Endothelial cell of umbilical vein (primary cell): ENCODE data around the gene MAN1A1. TPM values are rescaled to one million over a fixed set of nuclear protein-coding genes. Genes with fewer than 3 reads are reported as not detected.

Source experiments
- BruUV-seq: library from RNA; stranded (reverse); fragments of 400-500 nt; replicated peaks from 2 replicates; lab custom pipeline; 2021; lab: Mats Ljungman, UMichigan
- CTCF ChIA-PET: fragments of 300-600, 350-600 bp; sonication (Branson Sonifier 250); formaldehyde crosslinking; loops from one replicate; lab custom pipeline; 2021; ENCODE audit warnings: antibody characterized with exemption, inconsistent platforms; lab: Charles Lee
- POLR2A ChIA-PET: fragments of 300-600, 350-600 bp; sonication (Branson Sonifier 250); formaldehyde crosslinking; loops from one replicate; lab custom pipeline; 2021; ENCODE audit warnings: antibody characterized with exemption, inconsistent platforms; lab: Charles Lee
- DNase-seq: peaks from one replicate; pipeline ENCODE4 v3.0.0-alpha.2; 2011; ENCODE audit warnings: low read depth, low spot score
- FAIRE-seq: peaks from 2 replicates; lab custom pipeline; 2011; peaks lifted over from hg19 to GRCh38; lab: Jason Lieb, UNC
- H2AFZ ChIP-seq: 2 replicates; pipeline ENCODE4 v1.6.0; 2012; ENCODE audit warnings: low read depth, low read length, control low read depth, inconsistent platforms
- H3K27ac ChIP-seq: 2 replicates; pipeline ENCODE4 v1.5.1; 2011; ENCODE audit warnings: low read depth, mild to moderate bottlenecking, control low read depth, low read length, moderate library complexity; ENCODE audit not compliant: insufficient read depth
- H3K27me3 ChIP-seq, 2 experiments: 2 replicates each; pipeline versions ENCODE4 v1.6.0 to v1.6.1; 2011; ENCODE audit warnings: low read length in 2 of 2, mixed read lengths in 1 of 2; ENCODE audit not compliant: control insufficient read depth in 2 of 2, insufficient read depth in 2 of 2
- H3K36me3 ChIP-seq, 2 experiments: 2 replicates in 1 of 2; 3 replicates in 1 of 2; pipeline ENCODE4 v1.5.1; 2011; ENCODE audit warnings: low read length in 2 of 2, mild to moderate bottlenecking in 1 of 2, moderate library complexity in 1 of 2; ENCODE audit not compliant: control insufficient read depth in 2 of 2, insufficient read depth in 2 of 2; ENCODE audit errors: extremely low read depth in 1 of 2
- H3K4me1 ChIP-seq: 3 replicates; pipeline ENCODE4 v1.5.1; 2011; ENCODE audit warnings: mild to moderate bottlenecking, low read length; ENCODE audit not compliant: control insufficient read depth, insufficient read depth; ENCODE audit errors: extremely low read depth
- H3K4me2 ChIP-seq: 2 replicates; pipeline ENCODE4 v1.6.1; 2011; ENCODE audit warnings: low read length, control low read depth, mixed read lengths; ENCODE audit not compliant: insufficient read depth
- H3K4me3 ChIP-seq, 3 experiments: fragments of 200-600 bp in 1 of 3; sonication (generic), shearing (Covaris generic) in 1 of 3; replicated peaks in 1 of 3; 2 replicates each; pipeline ENCODE4 v1.5.1; 2011 to 2016; ENCODE audit warnings: control low read depth in 3 of 3, low read length in 3 of 3, mild to moderate bottlenecking in 2 of 3, inconsistent platforms in 1 of 3, low read depth in 1 of 3, moderate library complexity in 1 of 3; ENCODE audit not compliant: insufficient read depth in 1 of 3
- H3K79me2 ChIP-seq: 2 replicates; pipeline ENCODE4 v1.6.0; 2012; ENCODE audit warnings: low read length, inconsistent platforms; ENCODE audit not compliant: control insufficient read depth, insufficient read depth
- H3K9ac ChIP-seq: replicated peaks from 2 replicates; pipeline ENCODE3; 2011; ENCODE audit warnings: low read length, control low read depth; ENCODE audit not compliant: insufficient read depth; ENCODE audit errors: extremely low read depth
- H3K9me1 ChIP-seq: replicated peaks from 3 replicates; pipeline ENCODE4 v1.6.0; 2011; ENCODE audit warnings: mild to moderate bottlenecking, low read length; ENCODE audit not compliant: control insufficient read depth, insufficient read depth; ENCODE audit errors: extremely low read depth
- H3K9me3 ChIP-seq: replicated peaks from 2 replicates; pipeline ENCODE4 v1.5.1; 2012; ENCODE audit warnings: low read length, inconsistent platforms; ENCODE audit not compliant: control insufficient read depth, insufficient read depth
- H4K20me1 ChIP-seq: replicated peaks from 2 replicates; pipeline ENCODE3; 2011; ENCODE audit warnings: mild to moderate bottlenecking, low read length; ENCODE audit not compliant: control insufficient read depth, insufficient read depth; ENCODE audit errors: extremely low read depth
- EZH2 ChIP-seq: IDR thresholded peaks from 2 replicates; pipeline ENCODE4 v1.6.1; 2012; ENCODE audit warnings: borderline replicate concordance, low read depth, mild to moderate bottlenecking, moderate library complexity, low read length, inconsistent platforms; ENCODE audit not compliant: severe bottlenecking
- FOS ChIP-seq: IDR thresholded peaks from 2 replicates; pipeline ENCODE4 v1.6.1; 2011; ENCODE audit warnings: mild to moderate bottlenecking, low read length, moderate library complexity, borderline replicate concordance; ENCODE audit not compliant: insufficient read depth
- GATA2 ChIP-seq: IDR thresholded peaks from 2 replicates; pipeline ENCODE4 v1.7.0; 2011; ENCODE audit warnings: low read depth, mild to moderate bottlenecking, moderate library complexity, mixed read lengths, low read length; ENCODE audit not compliant: insufficient read length, insufficient read depth
- JUN ChIP-seq: IDR thresholded peaks from 2 replicates; pipeline ENCODE4 v1.6.1; 2011; ENCODE audit warnings: borderline replicate concordance, low read depth; ENCODE audit not compliant: insufficient read length, insufficient read depth
- MYC ChIP-seq: IDR thresholded peaks from one replicate; pipeline ENCODE4 v1.6.1; 2011; ENCODE audit warnings: mild to moderate bottlenecking, low read depth, low read length
- POLR2AphosphoS5 ChIP-seq: IDR thresholded peaks from 2 replicates; pipeline ENCODE4 v1.6.1; 2012; ENCODE audit warnings: low read depth, mild to moderate bottlenecking, control low read depth, low read length, moderate library complexity; ENCODE audit not compliant: insufficient read depth
- dilution Hi-C: fragments of 300-500 bp; cut with MboI; formaldehyde crosslinking; loops from one replicate; pipeline ENCODE4 v1.15.0; 2019; ENCODE audit warnings: low sequenced_read_pairs; ENCODE audit not compliant: extremely low pct_ligation_motif_present
- intact Hi-C: fragments of 100-400 bp; cut with micrococcal nuclease; formaldehyde crosslinking; loops from one replicate; pipeline ENCODE4 v1.10.0; 2022
- polyA plus RNA-seq, 4 experiments: library from polyadenylated mRNA; depleted of rRNA in 3 of 4; stranded (reverse) in 3 of 4; unstranded in 1 of 4; fragments of >200 nt; gene quantifications; 2 replicates each; pipeline versions ENCODE4 v1.2.1 to v1.2.3, GENCODE V29; 2011 to 2012; ENCODE audit warnings: missing spikeins in 1 of 4
- total RNA-seq: library from RNA; stranded (reverse); gene quantifications from 2 replicates; pipeline ENCODE4 v1.2.3, GENCODE V29; 2021
- TF ChIP-seq, protein P1 (sequence below): IDR thresholded peaks from 2 replicates; pipeline ENCODE4 v1.6.1; 2011; ENCODE audit not compliant: insufficient read depth, insufficient read length

Gene MAN1A1
- total and polyA plus RNA-seq, 2 donors (not counting 3 experiments of a cell fraction or from before 2014, with no cell fraction given) = 3.3 to 12.9 TPM

DNA sequence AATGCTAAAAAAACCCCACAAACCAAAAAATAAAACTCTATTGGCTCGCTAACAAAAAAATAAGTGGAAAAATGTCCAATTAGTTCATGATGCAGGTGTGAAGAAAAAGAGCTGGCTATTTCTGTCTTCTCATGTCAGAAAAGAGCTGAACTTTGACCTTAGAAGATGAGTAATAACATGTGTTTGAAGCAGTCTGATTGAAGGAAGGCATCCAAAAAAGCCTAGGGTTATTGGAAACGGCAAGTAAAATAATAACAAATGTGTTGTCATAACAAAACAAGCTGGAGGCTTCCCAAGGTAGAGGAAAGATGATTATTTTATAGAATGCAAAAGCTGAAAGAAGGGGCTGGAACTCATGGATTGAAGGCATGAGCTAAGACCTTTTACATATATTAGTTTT is 176.7 kb downstream of the MAN1A1 start:
- H3K27ac ChIP-seq = no peak overlapping the region
- H3K4me2 ChIP-seq = no peak overlapping the region
- no peaks in the 10 kb centered on the region for H3K9me3 ChIP-seq
- no peaks in the 10 kb centered on the region for H3K4me1 ChIP-seq
- DNase-seq (no peak), FAIRE-seq (no peak)
- no peaks in the 10 kb centered on the region for H3K36me3 ChIP-seq
- H3K9me1 ChIP-seq = no peaks in the 10 kb centered on the region
- H3K27me3 ChIP-seq = no peaks in the 10 kb centered on the region
- H3K79me2 ChIP-seq = no peaks in the 10 kb centered on the region
- POLR2A ChIA-PET = no interaction called here
- H2AFZ ChIP-seq = no peak overlapping the region
- dilution Hi-C loops = no loop called here
- H3K9ac ChIP-seq = no peak overlapping the region
- CTCF ChIA-PET = interaction anchor here (0.8 to 1.2 kb wide), 4 partner anchors 9 to 43 kb away, joined by 3 to 7 read pairs (median 4); no protein-coding TSS in a partner anchor
- H4K20me1 ChIP-seq = no peaks in the 10 kb centered on the region
- no TSS peak for BruUV-seq
- TF ChIP-seq, protein P1, sequence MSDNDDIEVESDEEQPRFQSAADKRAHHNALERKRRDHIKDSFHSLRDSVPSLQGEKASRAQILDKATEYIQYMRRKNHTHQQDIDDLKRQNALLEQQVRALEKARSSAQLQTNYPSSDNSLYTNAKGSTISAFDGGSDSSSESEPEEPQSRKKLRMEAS = no peak
- TF ChIP-seq GATA2 = no peak
- TF ChIP-seq EZH2 = no peak
- TF ChIP-seq POLR2AphosphoS5 = no peak
- TF ChIP-seq MYC = no peak
- no peak for TF ChIP-seq JUN
- TF ChIP-seq FOS = no peak
- no peak overlapping the region for H3K4me3 ChIP-seq
- intact Hi-C loops = no loop called here
